ENCODE data around the gene LITAFD.
A peak's percentile ranks its signal among the peaks of the same experiment; 100 is the strongest.
"Not testable (repeated sequence)": the region's sequence is repeated elsewhere in the genome, so short reads cannot be mapped to it uniquely, and the experiment has no call there.

LITAFD gene

GRCh38 chr16:8882041-8882617 lies at the start of gene LITAFD:
TSS of gene LITAFD (plus strand) at chr16:8882351. CDS start at chr16:8884356, 2,005 bp downstream.
- DNase-seq, result no peak

DNA sequence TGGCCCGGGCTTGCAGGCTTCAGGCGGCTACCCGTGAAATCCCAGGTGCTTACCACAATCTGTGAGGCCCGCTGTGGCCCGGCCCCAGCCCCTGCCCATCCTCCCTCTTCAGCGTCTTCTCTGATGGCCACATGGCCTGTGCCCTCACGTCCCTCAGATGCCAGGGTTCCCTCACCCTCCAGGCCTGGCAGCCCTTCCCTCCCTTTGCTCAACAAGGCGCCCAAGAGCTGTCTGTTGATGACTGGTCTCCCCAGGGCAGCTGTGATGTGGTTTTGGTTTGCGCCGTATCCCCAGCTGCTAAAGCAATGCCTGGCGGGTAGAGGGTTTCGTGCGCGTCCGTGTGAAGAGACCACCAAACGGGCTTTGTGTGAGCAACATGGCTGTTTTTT lies 49.4 kb upstream of the LITAFD start:
- DNase-seq, result no peak

GRCh38 chr16:8836797-8837196 lies 45.4 kb upstream of the LITAFD start:
- not testable (repeated sequence) for DNase-seq

- DNase-seq, result not testable (repeated sequence)
Observed at GRCh38 chr16:8837594-8837993, 44.6 kb upstream of the LITAFD start.

DNA sequence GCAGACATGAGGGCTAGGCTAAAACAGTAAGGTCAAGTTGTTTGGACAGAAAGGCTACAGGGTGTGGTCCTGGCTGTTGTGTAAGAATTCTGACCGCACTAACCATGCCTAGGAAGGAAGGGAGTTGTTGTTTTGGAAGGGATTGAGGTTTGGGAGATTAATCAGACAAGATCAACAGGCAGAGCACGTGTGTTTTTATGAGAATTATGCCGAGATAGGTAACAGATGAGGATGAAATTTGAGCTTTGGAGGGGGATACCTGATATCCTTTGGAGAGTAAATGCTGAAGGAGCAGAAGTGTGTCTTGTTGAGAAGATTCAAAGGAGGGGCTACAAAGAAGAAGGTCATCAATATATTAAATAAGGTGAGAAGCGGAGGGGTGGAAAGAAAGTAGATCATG lies 40.1 kb upstream of the LITAFD start:
- not testable (repeated sequence) for DNase-seq

DNA sequence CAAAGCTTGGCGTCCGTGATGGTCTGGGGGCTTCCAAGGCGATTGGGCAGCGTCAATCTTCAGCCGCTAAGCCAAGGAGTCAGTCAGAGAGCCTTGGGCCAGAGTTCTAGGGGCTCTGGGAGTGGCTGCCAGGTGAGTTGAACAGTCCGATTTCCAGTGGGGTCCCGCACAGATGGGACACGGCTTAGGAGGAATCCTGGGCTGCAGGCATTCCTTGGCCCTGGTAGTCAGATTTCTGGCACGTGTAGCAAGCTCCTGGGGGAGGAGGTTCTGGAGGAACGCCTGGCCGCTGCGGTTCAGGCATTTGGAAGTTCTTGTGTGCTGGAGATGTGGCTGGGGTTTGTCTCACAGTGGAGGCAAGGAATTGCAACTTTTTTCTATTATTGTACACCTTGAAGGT lies 38.9 kb upstream of the LITAFD start:
- DNase-seq, result not testable (repeated sequence)

- DNase-seq, result no peak
Observed at GRCh38 chr16:8845699-8846298, 36.4 kb upstream of the LITAFD start.

GRCh38 chr16:8846401-8846932 lies 35.7 kb upstream of the LITAFD start:
- no peak for DNase-seq

DNA sequence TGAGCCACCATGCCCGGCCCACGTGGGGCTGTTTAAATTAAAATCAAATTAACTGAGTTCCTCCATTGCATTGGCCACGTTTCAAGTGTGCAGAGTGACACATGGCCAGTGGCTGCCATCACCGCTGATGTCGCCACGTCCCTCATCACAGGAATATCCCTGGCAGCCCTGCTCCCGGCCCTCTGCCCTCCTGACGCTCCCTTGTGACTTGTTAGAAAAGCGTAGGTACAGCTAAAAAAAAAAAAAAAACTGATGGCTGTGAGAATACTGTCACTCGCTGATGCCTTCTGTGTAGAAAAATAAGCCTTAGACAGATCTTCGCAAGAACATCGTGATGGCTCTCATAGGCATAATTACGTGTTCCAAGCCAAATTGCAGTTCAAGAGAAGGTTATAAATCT lies 35.0 kb upstream of the LITAFD start:
- DNase-seq, result no peak

DNA sequence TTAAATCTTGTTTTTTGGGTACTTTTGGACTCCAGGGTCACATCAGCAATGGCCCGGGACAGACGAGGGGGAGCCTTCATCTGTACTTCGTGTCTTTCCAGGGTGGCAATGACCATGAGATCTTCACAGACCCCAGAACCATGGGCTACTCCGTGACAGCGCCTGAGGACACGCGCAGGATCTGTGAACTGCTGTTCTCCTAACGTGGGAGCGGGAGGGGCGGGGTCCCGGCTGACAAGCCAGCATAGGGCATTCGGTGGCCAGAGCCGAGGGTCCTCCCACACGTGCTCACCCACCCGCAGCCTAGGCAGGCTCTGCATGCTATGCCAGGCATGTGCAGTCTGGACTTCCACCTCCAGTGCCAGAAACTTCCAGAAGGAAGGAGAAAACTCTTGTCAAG lies 34.5 kb upstream of the LITAFD start:
- DNase-seq, result no peak

- peak in 1 of 2 experiments; percentile 11 for DNase-seq
Observed at GRCh38 chr16:8848231-8848938, 33.8 kb upstream of the LITAFD start.

GRCh38 chr16:8848939-8849391 lies 33.2 kb upstream of the LITAFD start:
- DNase-seq, result no peak

- DNase-seq, result no peak
Observed at GRCh38 chr16:8849411-8850011, 32.6 kb upstream of the LITAFD start.

DNA sequence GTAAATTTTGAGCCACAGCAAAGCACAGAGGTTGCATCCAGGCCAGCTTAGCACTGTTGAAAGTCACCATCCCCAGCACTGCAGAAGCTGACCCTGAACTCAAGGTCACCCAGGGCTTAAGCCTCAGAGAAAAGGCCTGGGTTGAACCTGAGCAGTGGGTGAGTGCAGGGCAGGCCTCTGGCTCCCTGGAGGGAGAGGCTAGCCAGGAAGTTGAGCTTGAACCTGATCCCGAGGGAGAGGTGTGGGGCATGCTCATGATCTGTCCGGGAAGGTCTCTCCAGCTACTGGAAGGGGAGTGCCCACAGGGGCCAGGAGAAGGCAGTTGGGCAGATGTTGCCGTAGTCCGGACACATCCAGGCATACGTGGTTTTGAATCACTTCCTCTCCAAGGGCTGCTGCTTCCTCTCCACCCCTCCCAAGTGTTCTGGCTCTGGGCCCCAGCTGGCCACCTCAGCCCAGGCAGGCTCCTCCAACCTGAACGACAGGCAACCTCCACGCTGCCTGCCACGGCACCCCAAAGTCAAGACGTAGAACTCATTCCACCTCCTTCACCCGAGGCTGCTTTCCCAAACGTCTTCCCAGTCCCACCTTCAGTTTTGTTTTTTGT lies 31.8 kb upstream of the LITAFD start:
- DNase-seq, result no peak

DNA sequence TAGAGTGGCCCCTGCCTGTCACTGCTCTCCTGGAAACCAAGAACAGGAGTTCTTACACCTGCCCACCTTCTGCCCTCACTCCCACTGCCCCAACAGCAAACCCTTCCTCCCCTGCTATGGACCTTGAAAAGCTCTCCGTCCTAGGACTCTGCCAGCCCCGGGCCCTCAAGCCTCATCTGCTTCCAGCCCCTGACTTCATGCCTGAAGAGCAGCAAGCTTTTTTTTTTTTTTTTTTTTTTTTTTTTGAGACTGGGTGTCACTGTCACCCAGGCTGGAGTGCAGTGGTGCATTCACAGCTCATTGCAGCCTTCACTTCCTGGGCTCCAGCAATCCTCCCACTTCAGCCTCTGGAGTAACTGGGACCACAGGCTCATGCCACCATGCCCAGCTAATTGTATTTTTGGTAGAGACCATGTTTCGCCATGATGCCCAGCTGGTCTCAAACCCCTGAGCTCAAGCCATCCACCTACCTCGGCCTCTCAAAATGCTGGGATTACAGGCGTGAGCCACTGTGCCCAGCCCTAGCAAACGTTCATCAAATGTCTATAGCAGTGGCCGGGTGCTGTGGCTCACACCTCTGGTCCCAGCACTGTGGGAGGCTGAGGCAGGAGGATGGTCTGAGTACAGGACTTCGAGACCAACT lies 30.3 kb upstream of the LITAFD start:
- DNase-seq, result no peak

- no peak for DNase-seq
Observed at GRCh38 chr16:8852534-8852933, 29.6 kb upstream of the LITAFD start.

GRCh38 chr16:8853150-8853549 lies 29.0 kb upstream of the LITAFD start:
- no peak for DNase-seq

DNA sequence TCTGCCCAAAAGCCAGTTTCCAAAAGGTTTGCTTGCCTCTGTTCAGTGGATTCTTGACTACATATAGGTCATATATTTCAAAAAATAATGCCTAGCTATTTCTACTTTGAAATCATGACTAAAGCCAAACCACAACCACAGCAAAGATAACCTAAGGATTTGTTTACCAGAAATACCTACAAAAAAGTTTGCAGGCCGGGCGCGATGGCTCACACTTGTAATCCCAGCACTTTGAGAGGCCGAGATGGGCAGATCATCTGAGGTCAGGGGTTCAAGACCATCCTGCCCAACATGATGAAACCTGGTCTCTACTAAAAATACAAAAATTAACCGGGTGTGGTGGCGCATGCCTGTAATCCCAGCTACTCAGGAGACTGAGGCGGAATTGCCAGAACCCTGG lies 28.5 kb upstream of the LITAFD start:
- no peak for DNase-seq

GRCh38 chr16:8854298-8854948 lies 27.7 kb upstream of the LITAFD start:
- DNase-seq, result no peak

DNA sequence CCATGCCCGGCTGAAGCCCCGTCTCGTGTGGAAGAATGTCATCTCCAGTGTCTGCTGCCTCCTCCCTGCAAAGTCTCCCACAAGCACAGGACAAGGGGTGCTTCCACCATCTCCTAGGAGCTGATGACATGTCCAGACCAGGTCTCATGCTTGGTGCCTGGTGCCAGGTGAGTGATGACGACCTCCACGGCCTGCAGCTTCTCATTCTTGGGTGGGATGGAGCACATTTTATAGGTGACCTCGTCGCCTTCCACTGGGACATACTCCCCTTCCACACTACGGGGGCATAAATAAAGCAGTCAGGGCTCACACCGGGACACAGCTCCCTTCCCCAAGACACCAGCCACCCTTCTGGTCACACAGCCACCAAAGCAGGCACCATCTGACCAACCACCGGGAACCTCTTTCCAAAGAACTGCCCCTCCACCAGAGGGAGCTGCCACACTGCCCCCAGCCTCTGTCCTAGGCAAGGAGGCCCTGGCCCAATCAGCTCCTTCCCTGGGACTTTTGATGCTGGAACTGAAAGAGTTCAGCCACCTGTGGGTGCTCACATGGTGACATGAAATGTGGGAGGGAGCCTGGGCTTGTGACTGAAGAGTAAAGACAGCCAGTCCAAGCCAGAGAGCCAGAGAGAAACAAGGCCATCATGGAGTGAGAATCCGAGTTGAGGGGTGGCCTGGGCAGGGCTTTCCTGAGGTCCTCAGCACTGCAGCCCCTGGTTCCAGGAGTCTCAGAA lies 26.9 kb upstream of the LITAFD start:
- no peak for DNase-seq

GRCh38 chr16:8855972-8856371 lies 26.2 kb upstream of the LITAFD start:
- no peak for DNase-seq
